Measurements from ENCODE around the gene DIO2. TPM values are rescaled to one million over a fixed set of nuclear protein-coding genes. Genes with fewer than 3 reads are reported as not detected.

The DIO2 gene
- total RNA-seq, 2 experiments from 2014 or later: not detected

GRCh38 chr14:80200093-80200492 is 11.2 kb downstream of the DIO2 start:
- TF ChIP-seq, protein P1, sequence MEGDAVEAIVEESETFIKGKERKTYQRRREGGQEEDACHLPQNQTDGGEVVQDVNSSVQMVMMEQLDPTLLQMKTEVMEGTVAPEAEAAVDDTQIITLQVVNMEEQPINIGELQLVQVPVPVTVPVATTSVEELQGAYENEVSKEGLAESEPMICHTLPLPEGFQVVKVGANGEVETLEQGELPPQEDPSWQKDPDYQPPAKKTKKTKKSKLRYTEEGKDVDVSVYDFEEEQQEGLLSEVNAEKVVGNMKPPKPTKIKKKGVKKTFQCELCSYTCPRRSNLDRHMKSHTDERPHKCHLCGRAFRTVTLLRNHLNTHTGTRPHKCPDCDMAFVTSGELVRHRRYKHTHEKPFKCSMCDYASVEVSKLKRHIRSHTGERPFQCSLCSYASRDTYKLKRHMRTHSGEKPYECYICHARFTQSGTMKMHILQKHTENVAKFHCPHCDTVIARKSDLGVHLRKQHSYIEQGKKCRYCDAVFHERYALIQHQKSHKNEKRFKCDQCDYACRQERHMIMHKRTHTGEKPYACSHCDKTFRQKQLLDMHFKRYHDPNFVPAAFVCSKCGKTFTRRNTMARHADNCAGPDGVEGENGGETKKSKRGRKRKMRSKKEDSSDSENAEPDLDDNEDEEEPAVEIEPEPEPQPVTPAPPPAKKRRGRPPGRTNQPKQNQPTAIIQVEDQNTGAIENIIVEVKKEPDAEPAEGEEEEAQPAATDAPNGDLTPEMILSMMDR (IDR thresholded peaks at IDR 0.05): no peak
- intact Hi-C loops (cut with micrococcal nuclease): no loop called here
- no peak overlapping the region for H3K4me3 Mint-ChIP-seq
- no peaks in the 10 kb centered on the region for H3K4me1 Mint-ChIP-seq (ENCODE audit: low read depth)
- DNase-seq (no peak), ATAC-seq (no peak)
- H3K9me3 Mint-ChIP-seq: peaks cover 2% of the 10 kb centered on the region
- no peaks in the 10 kb centered on the region for H3K36me3 Mint-ChIP-seq (ENCODE audit: low read depth)
- POLR2A ChIA-PET: no interaction called here
- no peaks in the 10 kb centered on the region for H3K27me3 Mint-ChIP-seq
- no peak overlapping the region for H3K27ac Mint-ChIP-seq
- CTCF ChIA-PET: interaction anchor here (1.0 kb wide), 1 partner anchor 14 kb away, joined by 3 read pairs; no protein-coding TSS in a partner anchor

- intact Hi-C loops (cut with micrococcal nuclease): no loop called here
- Mint-ChIP-seq H3K4me3 (no peak overlapping the region), H3K36me3 (ENCODE audit: low read depth) (no peaks in the 10 kb centered on the region), H3K4me1 (ENCODE audit: low read depth) (no peaks in the 10 kb centered on the region), H3K27ac (no peak overlapping the region), H3K9me3 (peaks cover under 1% of the 10 kb centered on the region), H3K27me3 (no peaks in the 10 kb centered on the region)
- DNase-seq: no peak
- CTCF ChIA-PET: no interaction called here
- POLR2A ChIA-PET: no interaction called here
- ATAC-seq: no peak
- TF ChIP-seq, protein P1 (IDR thresholded peaks at IDR 0.05): no peak
These were observed 22.7 kb downstream of the DIO2 start for GRCh38 chr14:80188571-80188970.

DNA sequence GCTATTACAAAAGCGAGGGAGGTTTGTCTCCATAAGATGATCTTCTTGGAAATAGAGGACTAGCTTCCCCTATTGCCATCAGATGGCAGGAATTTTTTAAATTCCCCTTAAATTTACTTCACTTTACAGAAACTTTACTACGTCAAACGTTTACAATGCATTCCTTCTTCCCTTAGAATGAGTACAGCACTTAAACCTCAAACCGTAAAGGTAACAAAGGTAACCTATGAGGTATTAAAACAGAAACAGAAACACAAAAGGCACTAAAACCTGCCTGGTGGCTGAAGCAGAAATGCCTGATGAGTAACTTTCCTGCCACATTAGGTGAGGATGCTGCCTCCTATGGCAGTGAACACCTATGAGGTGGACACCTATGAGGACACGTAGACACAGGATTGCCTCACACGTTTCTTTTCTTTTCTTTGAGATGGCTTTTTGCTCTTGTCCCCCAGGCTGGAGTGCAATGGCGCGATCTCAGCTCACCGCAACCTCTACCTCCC is 25.0 kb downstream of the DIO2 start:
- Mint-ChIP-seq H3K27ac (no peak overlapping the region), H3K9me3 (no peaks in the 10 kb centered on the region), H3K4me3 (no peak overlapping the region), H3K27me3 (no peaks in the 10 kb centered on the region), H3K36me3 (ENCODE audit: low read depth) (no peaks in the 10 kb centered on the region), H3K4me1 (ENCODE audit: low read depth) (no peaks in the 10 kb centered on the region)
- no peak for DNase-seq
- intact Hi-C loops (cut with micrococcal nuclease): no loop called here
- TF ChIP-seq, protein P1 (IDR thresholded peaks at IDR 0.05): no peak
- POLR2A ChIA-PET: no interaction called here
- no peak for ATAC-seq
- CTCF ChIA-PET: interaction anchor here (1.0 kb wide), 1 partner anchor 13 kb away, joined by 3 read pairs; no protein-coding TSS in a partner anchor

GRCh38 chr14:80176893-80177292 is 34.4 kb downstream of the DIO2 start:
- no peaks in the 10 kb centered on the region for H3K9me3 Mint-ChIP-seq
- DNase-seq: no peak
- CTCF ChIA-PET: no interaction called here
- POLR2A ChIA-PET: no interaction called here
- no peaks in the 10 kb centered on the region for H3K27me3 Mint-ChIP-seq
- ATAC-seq: no peak
- intact Hi-C loops (cut with micrococcal nuclease): no loop called here
- H3K36me3 Mint-ChIP-seq (ENCODE audit: low read depth): no peaks in the 10 kb centered on the region
- H3K27ac Mint-ChIP-seq: no peak overlapping the region
- H3K4me1 Mint-ChIP-seq (ENCODE audit: low read depth): no peaks in the 10 kb centered on the region
- TF ChIP-seq, protein P1 (IDR thresholded peaks at IDR 0.05): no peak
- no peak overlapping the region for H3K4me3 Mint-ChIP-seq

GRCh38 chr14:80172375-80173051 is 38.8 kb downstream of the DIO2 start:
- TF ChIP-seq, protein P1 (IDR thresholded peaks at IDR 0.05): no peak
- DNase-seq: no peak
- ChIA-PET CTCF (no interaction called here), POLR2A (no interaction called here)
- intact Hi-C loops (cut with micrococcal nuclease): no loop called here
- H3K4me3 Mint-ChIP-seq: no peak overlapping the region
- H3K4me1 Mint-ChIP-seq (ENCODE audit: low read depth): no peaks in the 10 kb centered on the region
- no peak for ATAC-seq
- no peaks in the 10 kb centered on the region for H3K36me3 Mint-ChIP-seq (ENCODE audit: low read depth)
- no peaks in the 10 kb centered on the region for H3K9me3 Mint-ChIP-seq
- no peaks in the 10 kb centered on the region for H3K27me3 Mint-ChIP-seq
- no peak overlapping the region for H3K27ac Mint-ChIP-seq
